Activated CD4-positive, alpha-beta T cell treated with anti-CD3 and anti-CD28 coated beads for 4 hours (primary cell): Measurements from ENCODE around the gene CDHR2.

Experiments used
- DNase-seq, 2 donors: peaks; one replicate each; pipeline ENCODE4 v3.0.0-alpha.2; 2020

CDHR2 gene

DNA sequence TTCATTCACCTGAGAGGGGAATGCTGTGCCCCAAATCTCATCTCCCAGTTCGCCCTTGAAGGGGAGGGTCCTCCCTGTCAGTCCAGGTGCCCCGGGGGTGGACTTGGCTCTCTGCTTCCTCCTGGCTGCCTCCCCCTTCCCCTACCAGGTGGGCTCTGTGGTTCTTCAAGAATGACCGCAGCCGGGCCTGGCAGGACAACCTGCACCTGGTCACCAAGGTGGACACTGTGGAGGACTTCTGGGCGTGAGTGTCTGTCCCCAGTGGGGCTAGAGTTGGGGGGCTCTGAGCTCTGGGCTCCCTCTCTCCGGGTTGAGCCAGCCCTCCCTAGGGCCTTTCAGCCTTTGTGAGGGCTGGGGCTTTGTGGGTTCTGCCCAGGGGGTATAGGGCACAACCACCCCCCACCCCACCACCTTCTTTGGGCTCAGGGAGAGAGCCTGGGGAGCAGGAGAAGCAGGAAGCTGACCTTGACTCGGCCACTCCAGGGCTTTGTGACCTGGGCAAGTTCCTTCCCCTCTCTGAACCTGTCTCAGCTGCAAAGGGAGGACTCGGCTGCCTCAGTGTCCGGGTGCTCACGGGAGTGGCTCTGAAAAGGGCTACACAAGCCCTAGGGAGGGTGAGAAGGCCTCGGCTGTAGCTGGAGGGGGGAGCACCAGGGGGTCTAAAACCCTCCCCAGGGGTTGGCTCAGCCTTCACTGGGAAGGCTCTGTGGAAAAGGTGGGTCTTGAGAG lies 94.5 kb downstream of the CDHR2 start:
- no peak for DNase-seq

DNA sequence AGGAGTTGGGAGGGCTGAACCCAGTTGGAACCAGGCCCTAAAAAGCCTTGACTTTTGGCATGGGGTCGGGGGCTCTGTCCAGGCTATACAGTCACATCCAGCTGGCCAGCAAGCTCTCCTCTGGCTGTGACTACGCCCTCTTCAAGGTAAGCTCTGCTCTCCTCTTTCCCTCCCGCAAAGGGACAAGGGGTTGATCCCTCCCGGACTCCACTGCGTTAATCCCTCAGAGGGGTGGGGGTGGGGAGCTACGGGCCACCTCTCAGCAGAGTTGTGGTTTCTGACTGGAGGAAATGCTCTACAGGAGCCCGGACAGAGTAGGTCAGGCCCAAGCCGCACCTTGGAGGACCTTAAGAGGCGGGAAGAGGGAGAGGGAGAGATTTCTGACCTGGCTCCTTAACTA lies 95.2 kb downstream of the CDHR2 start:
- DNase-seq, result no peak

DNA sequence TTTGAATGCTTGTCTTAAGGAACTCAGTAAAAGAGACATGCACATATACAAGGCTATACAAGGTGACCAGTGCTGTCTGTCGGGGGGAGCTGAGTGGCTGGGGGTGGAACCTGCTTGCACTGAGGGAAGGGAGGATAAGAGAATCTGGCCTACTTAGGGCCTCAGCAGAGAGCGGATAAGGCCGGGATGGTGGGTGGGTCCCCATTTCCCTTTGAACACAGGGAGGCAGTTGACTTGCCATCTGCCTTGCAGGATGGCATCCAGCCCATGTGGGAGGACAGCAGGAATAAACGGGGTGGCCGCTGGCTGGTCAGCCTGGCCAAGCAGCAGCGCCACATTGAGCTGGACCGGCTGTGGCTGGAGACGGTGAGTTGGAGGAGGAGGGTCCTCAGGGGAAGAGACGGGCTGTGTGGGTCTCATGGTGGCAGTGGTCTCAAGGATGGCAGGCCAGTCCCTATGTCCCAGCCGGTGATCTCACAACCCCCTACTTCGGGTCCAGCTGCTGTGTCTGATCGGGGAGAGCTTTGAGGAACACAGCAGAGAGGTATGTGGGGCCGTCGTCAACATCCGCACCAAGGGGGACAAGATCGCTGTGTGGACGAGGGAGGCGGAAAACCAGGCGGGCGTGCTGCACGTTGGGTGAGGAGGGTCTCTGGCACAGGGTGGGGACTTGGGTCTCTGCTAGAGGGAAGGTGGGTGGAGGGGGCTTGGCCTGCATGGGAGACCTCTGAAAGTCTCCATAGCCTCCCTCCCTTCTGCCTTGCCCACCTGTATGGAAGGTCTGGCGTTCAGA lies 95.9 kb downstream of the CDHR2 start:
- no peak for DNase-seq
